GM23338 (cell line): Measurements from ENCODE around the gene RYR3. TPM values are rescaled to one million over a fixed set of nuclear protein-coding genes. Genes with fewer than 3 reads are reported as not detected.

ENCODE experiments used
- ATAC-seq: fragments of 200-7000 bp; cut with Tn5 transposase; 3 replicates; pipeline ENCODE4 v1.9.1; 2020
- DNase-seq: peaks from one replicate; pipeline ENCODE4 v3.0.0-alpha.2; 2015; ENCODE audit warnings: low spot score
- H2AFZ ChIP-seq: fragments of 200-600 bp; sonication (generic); 2 replicates; pipeline ENCODE4 v1.8.0; 2016; ENCODE audit warnings: antibody characterized with exemption, mild to moderate bottlenecking, moderate library complexity
- H3F3A ChIP-seq: fragments of 200-600 bp; sonication (generic); replicated peaks from 2 replicates; pipeline ENCODE4 v1.8.0; 2017; ENCODE audit warnings: antibody characterized with exemption, mixed run types, low read depth
- H3K27ac ChIP-seq: fragments of 200-600 bp; sonication (generic); 2 replicates; pipeline ENCODE4 v1.6.1; 2016; ENCODE audit warnings: low read depth
- H3K27me3 ChIP-seq: fragments of 200-600 bp; sonication (generic); 2 replicates; pipeline ENCODE4 v1.8.0; 2016; ENCODE audit warnings: mild to moderate bottlenecking, mixed run types, moderate library complexity; ENCODE audit not compliant: insufficient read depth
- H3K36me3 ChIP-seq: fragments of 200-600 bp; sonication (generic); 2 replicates; pipeline ENCODE4 v1.8.0; 2016; ENCODE audit warnings: mild to moderate bottlenecking; ENCODE audit not compliant: insufficient read depth
- H3K4me1 ChIP-seq: fragments of 200-600 bp; sonication (generic); 2 replicates; pipeline ENCODE4 v1.8.0; 2016; ENCODE audit warnings: mild to moderate bottlenecking, moderate library complexity; ENCODE audit not compliant: insufficient read depth
- H3K4me2 ChIP-seq: fragments of 200-600 bp; sonication (generic); 2 replicates; pipeline ENCODE4 v1.7.1; 2017; ENCODE audit warnings: mixed run types
- H3K4me3 ChIP-seq: fragments of 200-600 bp; sonication (generic); 2 replicates; pipeline ENCODE4 v1.6.1; 2016; ENCODE audit warnings: mixed run types
- H3K79me2 ChIP-seq: fragments of 200-600 bp; sonication (generic); replicated peaks from 2 replicates; pipeline ENCODE4 v1.8.0; 2017; ENCODE audit warnings: mild to moderate bottlenecking; ENCODE audit not compliant: insufficient read depth
- H3K9me2 ChIP-seq: fragments of 200-600 bp; sonication (generic); 2 replicates; pipeline ENCODE4 v1.8.0; 2017; ENCODE audit not compliant: insufficient read depth
- H4K20me1 ChIP-seq: fragments of 200-600 bp; sonication (generic); replicated peaks from 2 replicates; pipeline ENCODE4 v1.8.0; 2017; ENCODE audit warnings: mild to moderate bottlenecking; ENCODE audit not compliant: insufficient read depth
- H3K27ac Mint-ChIP-seq: 2 replicates; pipeline ENCODE4 v1.8.0; 2020; ENCODE audit warnings: inconsistent platforms, mild to moderate bottlenecking, moderate library complexity, mixed read lengths
- H3K27me3 Mint-ChIP-seq: 3 replicates; pipeline ENCODE4 v1.8.0; 2022; ENCODE audit warnings: low read depth, mild to moderate bottlenecking, moderate library complexity, mixed read lengths, inconsistent platforms; ENCODE audit not compliant: insufficient read depth, poor library complexity
- H3K36me3 Mint-ChIP-seq: 3 replicates; pipeline ENCODE4 v1.8.0; 2021; ENCODE audit warnings: low read depth, mild to moderate bottlenecking, inconsistent platforms, moderate library complexity, mixed read lengths
- H3K4me1 Mint-ChIP-seq: 3 replicates; pipeline ENCODE4 v1.8.0; 2020; ENCODE audit warnings: mild to moderate bottlenecking, inconsistent platforms, mixed read lengths
- H3K4me3 Mint-ChIP-seq: 3 replicates; pipeline ENCODE4 v1.8.0; 2021; ENCODE audit warnings: moderate library complexity, mild to moderate bottlenecking, inconsistent platforms, mixed read lengths
- H3K9me3 Mint-ChIP-seq: 3 replicates; pipeline ENCODE4 v1.8.0; 2020; ENCODE audit warnings: moderate library complexity, mild to moderate bottlenecking, inconsistent platforms, mixed read lengths
- CREB1 ChIP-seq: fragments of 250-450 bp; sonication (Bioruptor Pico); IDR thresholded peaks from 2 replicates; pipeline ENCODE4 v1.5.0; 2020; ENCODE audit warnings: low read depth, mild to moderate bottlenecking, moderate library complexity
- ETS1 ChIP-seq: IDR thresholded peaks from 2 replicates; pipeline ENCODE4 v1.6.1; 2016; ENCODE audit warnings: antibody characterized with exemption
- EZH2 ChIP-seq: fragments of 200-600 bp; sonication (generic); IDR thresholded peaks from one replicate; pipeline ENCODE4 v1.8.0; 2017; ENCODE audit warnings: antibody characterized with exemption, mild to moderate bottlenecking, low read depth; ENCODE audit not compliant: unreplicated experiment
- EZH2phosphoT487 ChIP-seq: fragments of 200-600 bp; sonication (generic); IDR thresholded peaks from one replicate; pipeline ENCODE4 v1.8.1; 2018; ENCODE audit warnings: antibody characterized with exemption; ENCODE audit not compliant: unreplicated experiment
- JUNB ChIP-seq: IDR thresholded peaks from one replicate; pipeline ENCODE4 v1.6.1; 2016; ENCODE audit warnings: antibody characterized with exemption; ENCODE audit not compliant: unreplicated experiment
- REST ChIP-seq: IDR thresholded peaks from one replicate; pipeline ENCODE4 v1.6.1; 2018; ENCODE audit warnings: antibody characterized with exemption; ENCODE audit not compliant: unreplicated experiment
- STAT1 ChIP-seq: IDR thresholded peaks from one replicate; pipeline ENCODE4 v1.6.1; 2016; ENCODE audit warnings: antibody characterized with exemption; ENCODE audit not compliant: unreplicated experiment
- ZNF114 ChIP-seq: fragments of 250-450 bp; sonication (Bioruptor Pico); IDR thresholded peaks from 2 replicates; pipeline ENCODE4 v1.5.0; 2020; ENCODE audit warnings: mild to moderate bottlenecking, moderate library complexity
- ZNF331 ChIP-seq: fragments of 250-450 bp; sonication (Bioruptor Pico); IDR thresholded peaks from 2 replicates; pipeline ENCODE4 v1.5.0; 2020; ENCODE audit warnings: low read depth, mild to moderate bottlenecking, moderate library complexity
- polyA plus RNA-seq: library from polyadenylated mRNA; unstranded; fragments of >200 nt; fragmentation: Nextera tagmentation; extraction: Ambion mirVana; gene quantifications from 2 replicates; pipeline ENCODE4 v1.2.1, GENCODE V29; 2016
- total RNA-seq: library from RNA; depleted of rRNA; stranded (reverse); fragments of >200 nt; shearing (Covaris generic); gene quantifications from 2 replicates; pipeline ENCODE4 v1.2.3, GENCODE V29; 2014
- TF ChIP-seq, protein P1 (sequence below), 2 experiments: fragments of 200-600 bp in 1 of 2; sonication (generic) in 1 of 2; conservative IDR thresholded peaks; 2 replicates each; pipeline versions ENCODE4 v1.5.1 to v1.6.1; 2016 to 2017; ENCODE audit warnings: antibody characterized with exemption in 2 of 2, low read depth in 2 of 2, mild to moderate bottlenecking in 2 of 2, moderate library complexity in 1 of 2

RYR3 gene
- total and polyA plus RNA-seq, 2 experiments from 2014 or later, result 1.1 to 1.2 TPM

GRCh38 chr15:33636958-33637357 is 326.2 kb downstream of the RYR3 start (continued):
- TF ChIP-seq, protein P1, sequence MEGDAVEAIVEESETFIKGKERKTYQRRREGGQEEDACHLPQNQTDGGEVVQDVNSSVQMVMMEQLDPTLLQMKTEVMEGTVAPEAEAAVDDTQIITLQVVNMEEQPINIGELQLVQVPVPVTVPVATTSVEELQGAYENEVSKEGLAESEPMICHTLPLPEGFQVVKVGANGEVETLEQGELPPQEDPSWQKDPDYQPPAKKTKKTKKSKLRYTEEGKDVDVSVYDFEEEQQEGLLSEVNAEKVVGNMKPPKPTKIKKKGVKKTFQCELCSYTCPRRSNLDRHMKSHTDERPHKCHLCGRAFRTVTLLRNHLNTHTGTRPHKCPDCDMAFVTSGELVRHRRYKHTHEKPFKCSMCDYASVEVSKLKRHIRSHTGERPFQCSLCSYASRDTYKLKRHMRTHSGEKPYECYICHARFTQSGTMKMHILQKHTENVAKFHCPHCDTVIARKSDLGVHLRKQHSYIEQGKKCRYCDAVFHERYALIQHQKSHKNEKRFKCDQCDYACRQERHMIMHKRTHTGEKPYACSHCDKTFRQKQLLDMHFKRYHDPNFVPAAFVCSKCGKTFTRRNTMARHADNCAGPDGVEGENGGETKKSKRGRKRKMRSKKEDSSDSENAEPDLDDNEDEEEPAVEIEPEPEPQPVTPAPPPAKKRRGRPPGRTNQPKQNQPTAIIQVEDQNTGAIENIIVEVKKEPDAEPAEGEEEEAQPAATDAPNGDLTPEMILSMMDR (conservative IDR thresholded peaks at IDR 0.05; ENCODE audit: low read depth in 2 of 2), result no peak

DNA sequence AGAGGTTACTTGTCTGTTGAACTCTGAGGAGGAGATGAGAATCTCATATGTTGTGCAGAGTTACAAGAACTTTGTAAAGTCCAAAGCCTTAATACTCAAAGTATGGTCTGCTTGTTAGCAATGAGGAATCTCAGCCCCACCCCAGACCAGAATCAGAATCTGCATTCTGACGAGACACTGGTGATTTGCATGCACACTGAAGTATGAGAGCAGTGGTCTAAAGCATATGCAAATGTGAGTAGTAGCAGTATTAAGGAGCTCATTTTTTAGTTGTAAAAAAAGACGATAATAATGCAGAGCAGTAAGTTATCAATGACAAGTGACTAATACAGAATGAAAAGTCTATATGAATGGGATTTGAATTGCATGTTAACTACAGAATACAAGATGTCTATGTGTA is 327.7 kb downstream of the RYR3 start:
- no peaks in the 10 kb centered on the region for H3K27me3 ChIP-seq
- ATAC-seq, result no peak
- no peaks in the 10 kb centered on the region for H4K20me1 ChIP-seq
- peaks cover 2% of the 10 kb centered on the region; the same call in 1 of the 2 replicates for H3K9me2 ChIP-seq
- H3K36me3 ChIP-seq, result no peaks in the 10 kb centered on the region
- H3K4me3 ChIP-seq, result no peak overlapping the region
- H3K9me3 Mint-ChIP-seq, result no peaks in the 10 kb centered on the region
- no peaks in the 10 kb centered on the region for H3K36me3 Mint-ChIP-seq
- peaks cover 2% of the 10 kb centered on the region for H3K27me3 Mint-ChIP-seq
- H2AFZ ChIP-seq, result no peak overlapping the region
- no peak overlapping the region for H3K4me3 Mint-ChIP-seq
- H3K4me2 ChIP-seq, result no peak overlapping the region
- peaks cover 6% of the 10 kb centered on the region; the same call in 1 of the 3 replicates for H3K4me1 Mint-ChIP-seq
- H3K4me1 ChIP-seq, result no peaks in the 10 kb centered on the region
- H3K27ac ChIP-seq, result no peak overlapping the region
- no peaks in the 10 kb centered on the region for H3K79me2 ChIP-seq
- no peak overlapping the region for H3K27ac Mint-ChIP-seq
- DNase-seq, result no peak
- no peaks in the 10 kb centered on the region for H3F3A ChIP-seq
- TF ChIP-seq ETS1 (no peak), ZNF114 (no peak), EZH2 (no peak), ZNF331 (no peak), STAT1 (no peak), CREB1 (CRISPR knock-in tag) (no peak), REST (no peak), JUNB (no peak), EZH2phosphoT487 (no peak)
- TF ChIP-seq, protein P1 (conservative IDR thresholded peaks at IDR 0.05; ENCODE audit: low read depth in 2 of 2), result no peak
